T-helper 22 cell (primary cell): ENCODE results near the gene TLE6.
"Not testable (repeated sequence)": the region's sequence is repeated elsewhere in the genome, so short reads cannot be mapped to it uniquely, and the experiment has no call there.

ENCODE experiments used
- DNase-seq: peaks from one replicate; pipeline ENCODE4 v3.0.0-alpha.2; 2020; ENCODE audit warnings: low read depth

Gene TLE6

GRCh38 chr19:2974342-2975041 is 2.9 kb upstream of the TLE6 start:
- DNase-seq, result no peak

- no peak for DNase-seq
Observed at GRCh38 chr19:2976609-2977000, 759 bp upstream of the TLE6 start.

- no peak for DNase-seq
Observed at GRCh38 chr19:2977746-2978138, 378 bp downstream of the TLE6 start.

- no peak for DNase-seq
Observed at GRCh38 chr19:2978166-2978767, 903 bp downstream of the TLE6 start.

GRCh38 chr19:2978772-2979171 is 1.4 kb downstream of the TLE6 start:
- DNase-seq, result no peak

- no peak for DNase-seq
Observed at GRCh38 chr19:2981898-2982297, 4.5 kb downstream of the TLE6 start.

GRCh38 chr19:2982561-2982960 is 5.2 kb downstream of the TLE6 start:
- no peak for DNase-seq

- no peak for DNase-seq
Observed at GRCh38 chr19:2982983-2983350, 5.6 kb downstream of the TLE6 start.

- no peak for DNase-seq
Observed at GRCh38 chr19:2983351-2984214, 6.2 kb downstream of the TLE6 start.

- DNase-seq, result no peak
Observed at GRCh38 chr19:2984215-2984528, 6.8 kb downstream of the TLE6 start.

- DNase-seq, result no peak
Observed at GRCh38 chr19:2986951-2987524, 9.7 kb downstream of the TLE6 start.

- DNase-seq, result no peak
Observed at GRCh38 chr19:2987797-2988196, 10.4 kb downstream of the TLE6 start.

- no peak for DNase-seq
Observed at GRCh38 chr19:2988568-2988967, 11.2 kb downstream of the TLE6 start.

- DNase-seq, result no peak
Observed at GRCh38 chr19:2989236-2989946, 12.0 kb downstream of the TLE6 start.

GRCh38 chr19:2992333-2992732 is 15.0 kb downstream of the TLE6 start:
- not testable (repeated sequence) for DNase-seq

- no peak for DNase-seq
Observed at GRCh38 chr19:2992958-2993357, 15.6 kb downstream of the TLE6 start.

GRCh38 chr19:2993579-2993978 is 16.2 kb downstream of the TLE6 start:
- no peak for DNase-seq

- DNase-seq, result no peak
Observed at GRCh38 chr19:2994588-2995131, 17.3 kb downstream of the TLE6 start.

GRCh38 chr19:2997720-2998119 is 20.4 kb downstream of the TLE6 start:
- no peak for DNase-seq

GRCh38 chr19:2998642-2999041 is 21.3 kb downstream of the TLE6 start:
- no peak for DNase-seq

GRCh38 chr19:3001235-3001800 is 24.0 kb downstream of the TLE6 start:
- DNase-seq, result no peak

GRCh38 chr19:3003046-3003445 is 25.7 kb downstream of the TLE6 start:
- no peak for DNase-seq
